GM12892 (cell line): ENCODE measurements around the gene PLEKHG1.

Experiments
- POLR2A ChIP-seq: IDR thresholded peaks from 2 replicates; pipeline ENCODE4 v1.6.1; 2011; ENCODE audit warnings: low read depth, low read length, control low read depth
- POLR2AphosphoS5 ChIP-seq: IDR thresholded peaks from 2 replicates; pipeline ENCODE4 v1.6.1; 2011; ENCODE audit warnings: low read depth, low read length, control low read depth
- TAF1 ChIP-seq: IDR thresholded peaks from 2 replicates; pipeline ENCODE4 v1.6.1; 2011; ENCODE audit warnings: low read depth, mild to moderate bottlenecking, control low read depth, low read length, borderline replicate concordance

- TF ChIP-seq TAF1, result no peak
- no peak for TF ChIP-seq POLR2A
- TF ChIP-seq POLR2AphosphoS5, result no peak
These were observed 31.1 kb upstream of the PLEKHG1 start for GRCh38 chr6:150568560-150568959.
